Activated CD4-positive, alpha-beta T cell treated with anti-CD3 and anti-CD28 coated beads, Interleukin-10, Interleukin-2, amounts not matched to agents 100 ng/mL and 50 ng/mL, durations not matched to agents 16 hours and 8 hours (primary cell): ENCODE data around the gene ROBO1.
"Not testable (repeated sequence)": the region's sequence is repeated elsewhere in the genome, so short reads cannot be mapped to it uniquely, and the experiment has no call there.

Experiments used
- DNase-seq: peaks from one replicate; pipeline ENCODE4 v3.0.0-alpha.2; 2020

The ROBO1 gene

GRCh38 chr3:79217096-79217495, 550.7 kb downstream of the ROBO1 start:
- DNase-seq: no peak

GRCh38 chr3:79215286-79215685, 552.5 kb downstream of the ROBO1 start:
- DNase-seq: no peak

DNA sequence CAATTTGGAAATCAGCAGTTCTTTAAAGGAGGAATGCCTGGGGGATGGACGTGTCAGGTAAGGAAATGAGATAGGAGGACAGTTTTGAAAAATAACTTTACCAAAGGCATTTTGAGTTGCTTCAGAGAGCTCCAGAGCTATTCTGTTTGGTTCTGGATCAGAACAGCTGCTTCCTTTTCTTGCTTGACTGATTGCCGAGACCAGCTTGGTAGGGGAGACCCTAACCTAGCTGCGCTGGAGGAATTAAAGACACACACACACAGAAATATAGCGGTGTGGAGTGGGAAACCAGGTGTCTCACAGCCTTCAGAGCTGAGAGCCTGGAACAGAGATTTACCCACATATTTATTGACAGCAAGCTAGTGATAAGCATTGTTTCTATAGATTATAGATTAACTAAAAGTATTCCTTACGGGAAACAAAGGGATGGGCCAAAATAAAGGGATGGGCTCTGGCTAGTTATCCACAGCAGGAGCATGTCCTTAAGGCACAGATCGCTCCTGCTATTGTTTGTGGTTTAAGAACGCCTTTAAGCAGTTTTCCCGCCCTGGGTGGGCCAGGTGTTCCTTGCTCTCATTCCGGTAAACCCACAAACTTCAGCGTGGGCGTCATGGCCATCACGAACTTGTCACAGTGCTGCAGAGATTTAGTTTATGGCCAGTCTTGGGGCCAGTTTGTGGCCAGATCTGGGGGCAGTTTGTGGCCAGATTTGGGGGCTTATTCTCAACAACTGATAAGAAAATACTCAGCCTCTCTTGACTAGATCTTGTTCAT, 556.0 kb downstream of the ROBO1 start:
- DNase-seq: no peak

GRCh38 chr3:79204351-79204750, 563.4 kb downstream of the ROBO1 start:
- DNase-seq: no peak

DNA sequence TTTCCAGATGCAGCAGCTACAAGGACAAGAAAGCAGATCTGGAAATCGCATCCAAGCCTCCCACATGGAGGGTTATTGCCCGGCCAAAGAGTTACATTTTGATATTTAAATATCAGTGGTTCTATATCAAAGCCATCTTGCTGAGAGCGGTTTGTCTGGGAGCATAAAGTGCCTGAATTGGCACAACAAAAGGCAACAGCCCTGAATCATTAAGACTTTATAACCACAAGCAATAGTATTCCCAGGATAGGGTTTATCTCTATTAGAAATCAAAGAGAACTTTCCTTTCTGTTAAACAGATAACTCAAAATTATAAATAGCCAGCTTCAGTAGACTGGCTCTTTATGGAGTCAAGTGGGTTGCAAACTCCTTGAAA, 564.7 kb downstream of the ROBO1 start:
- no peak for DNase-seq

DNA sequence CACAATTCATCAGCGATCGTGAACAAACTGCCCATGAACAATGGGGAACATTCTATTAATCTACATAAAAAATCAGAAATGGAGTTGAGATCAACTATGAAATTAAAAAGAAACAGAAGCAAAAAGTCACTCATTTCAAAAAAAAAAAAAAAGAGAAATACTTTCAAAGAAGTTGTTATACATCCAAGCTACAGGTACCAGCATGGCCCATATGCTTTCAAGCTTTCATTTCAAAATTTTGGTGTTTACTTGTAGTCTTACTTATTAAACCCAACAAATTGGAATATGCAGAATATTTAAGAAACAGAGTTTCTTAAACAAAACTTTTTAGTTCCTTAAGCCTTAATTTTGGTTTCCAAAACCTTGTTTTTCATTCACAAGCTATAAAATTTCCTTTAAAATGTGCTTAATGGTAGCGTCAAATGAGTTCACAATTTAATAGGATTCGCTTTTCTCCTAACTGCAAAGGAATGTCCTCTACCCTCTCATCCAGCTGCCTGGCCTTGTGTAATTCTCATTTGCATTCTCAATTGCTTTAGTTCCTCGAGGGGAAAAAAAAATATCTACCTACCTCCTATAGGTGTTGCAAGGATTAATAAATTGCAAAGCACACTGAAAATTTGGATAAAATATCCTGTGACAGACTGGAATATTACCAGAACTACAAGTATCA, 565.2 kb downstream of the ROBO1 start:
- DNase-seq: no peak

DNA sequence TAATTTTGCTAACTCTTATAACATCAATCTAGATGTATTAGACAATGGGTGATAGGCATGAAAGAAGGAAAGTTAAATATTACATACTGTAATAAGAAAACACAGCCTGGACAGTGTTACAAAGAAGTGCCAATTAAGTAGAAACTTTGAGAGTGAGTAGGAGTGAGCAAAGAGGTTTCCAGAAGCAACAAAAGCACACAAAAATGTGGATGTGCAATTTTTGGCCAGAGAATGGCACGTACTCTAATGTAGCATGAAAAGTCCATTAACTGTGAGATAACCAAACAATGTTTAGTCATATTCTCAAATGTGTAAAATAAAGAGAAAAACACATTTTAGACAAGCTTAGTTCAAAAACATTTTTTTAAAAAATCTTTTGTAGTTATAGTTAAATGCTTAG, 567.3 kb downstream of the ROBO1 start:
- DNase-seq: no peak

GRCh38 chr3:79199966-79200365, 567.8 kb downstream of the ROBO1 start:
- DNase-seq: no peak

DNA sequence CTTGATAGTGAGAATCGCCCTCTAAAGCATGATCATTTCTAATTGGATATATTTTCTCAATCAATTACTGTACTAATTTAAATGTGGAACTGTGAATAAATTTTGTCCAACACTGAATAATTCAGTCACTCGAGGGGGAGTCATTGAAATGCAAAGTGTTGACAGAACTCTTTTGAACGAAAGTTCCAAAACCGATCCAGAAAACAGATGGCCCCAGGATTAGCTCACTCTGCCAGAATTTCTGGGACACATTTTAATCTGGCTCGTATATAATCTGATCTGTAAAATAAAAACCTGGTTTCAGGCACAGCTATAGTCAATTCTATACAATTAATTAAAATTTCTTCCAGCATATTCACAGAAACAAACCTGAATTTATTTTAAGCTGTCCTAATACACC, 580.4 kb downstream of the ROBO1 start:
- no peak for DNase-seq

GRCh38 chr3:79184251-79184650, 583.5 kb downstream of the ROBO1 start:
- no peak for DNase-seq

- DNase-seq: no peak
These were observed 584.3 kb downstream of the ROBO1 start for GRCh38 chr3:79183496-79183895.

DNA sequence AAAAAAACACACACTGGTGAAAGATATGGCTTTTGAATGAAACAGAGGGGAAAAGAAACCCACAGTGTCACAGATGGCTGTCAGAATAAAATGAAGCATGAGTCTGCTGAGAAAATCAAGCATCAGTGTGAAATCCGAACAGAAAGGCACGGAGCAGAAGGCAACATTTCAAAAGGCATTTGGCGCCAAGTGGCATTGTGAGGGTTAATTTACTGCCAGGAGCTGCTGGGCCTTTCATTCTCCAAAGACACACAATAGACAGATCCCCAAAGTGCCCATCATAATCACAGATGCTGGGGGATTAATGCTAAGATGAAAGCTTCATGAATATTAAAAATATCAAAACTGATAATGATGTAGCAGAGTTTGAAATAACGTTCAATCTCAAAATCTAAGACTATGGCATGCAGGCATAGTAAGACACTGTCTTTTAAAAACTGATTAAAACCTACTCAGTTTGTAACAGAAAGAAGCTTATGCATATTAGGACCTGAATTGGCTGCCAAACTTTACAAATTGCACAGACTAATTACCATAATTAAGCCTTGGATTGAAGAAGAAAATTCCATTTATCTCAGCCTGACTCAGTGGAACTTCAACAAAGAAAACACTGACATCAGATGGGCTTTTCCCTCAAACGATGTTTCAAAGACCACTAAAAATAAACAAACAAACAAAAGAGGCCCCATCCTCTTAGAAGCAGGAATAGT, 589.2 kb downstream of the ROBO1 start:
- no peak for DNase-seq

DNA sequence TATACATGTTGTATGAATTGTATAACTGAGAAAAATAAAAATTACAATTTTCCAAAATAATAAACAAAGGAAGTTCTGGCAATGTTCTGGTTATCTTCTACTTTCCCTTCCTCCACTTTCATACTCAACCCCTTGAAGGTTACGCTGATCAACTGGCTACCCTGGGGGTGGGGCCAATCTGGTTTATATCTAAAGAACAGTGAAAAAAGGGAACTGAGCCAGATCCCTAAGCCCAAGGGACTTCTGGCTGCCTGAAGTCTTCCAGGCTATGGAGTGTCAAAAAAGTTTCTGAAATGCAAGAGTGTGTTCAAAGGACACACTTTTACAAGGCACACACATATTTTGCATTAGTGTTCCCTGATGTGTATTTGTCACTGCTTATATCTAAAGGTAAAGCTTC, 591.9 kb downstream of the ROBO1 start:
- no peak for DNase-seq

- DNase-seq: not testable (repeated sequence)
These were observed 594.5 kb downstream of the ROBO1 start for GRCh38 chr3:79173259-79173658.

DNA sequence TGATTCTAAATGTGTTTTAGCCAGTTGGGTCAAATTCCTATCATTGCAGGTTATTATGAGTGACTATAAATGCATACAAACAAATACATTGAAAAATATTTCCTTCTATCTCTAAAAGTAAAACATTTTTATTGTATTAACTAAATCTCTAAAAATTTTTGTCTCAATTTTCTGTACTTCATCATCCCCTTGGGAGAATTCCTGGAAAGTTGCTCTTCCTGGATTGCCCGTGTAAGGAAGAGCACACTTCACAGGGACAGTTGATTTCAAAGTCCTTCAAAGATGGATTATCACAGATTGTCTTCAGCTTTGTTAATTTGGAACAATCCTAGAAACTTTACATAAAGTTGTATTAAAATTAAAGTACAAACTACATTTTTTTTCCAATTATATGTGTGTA, 595.6 kb downstream of the ROBO1 start:
- DNase-seq: no peak

DNA sequence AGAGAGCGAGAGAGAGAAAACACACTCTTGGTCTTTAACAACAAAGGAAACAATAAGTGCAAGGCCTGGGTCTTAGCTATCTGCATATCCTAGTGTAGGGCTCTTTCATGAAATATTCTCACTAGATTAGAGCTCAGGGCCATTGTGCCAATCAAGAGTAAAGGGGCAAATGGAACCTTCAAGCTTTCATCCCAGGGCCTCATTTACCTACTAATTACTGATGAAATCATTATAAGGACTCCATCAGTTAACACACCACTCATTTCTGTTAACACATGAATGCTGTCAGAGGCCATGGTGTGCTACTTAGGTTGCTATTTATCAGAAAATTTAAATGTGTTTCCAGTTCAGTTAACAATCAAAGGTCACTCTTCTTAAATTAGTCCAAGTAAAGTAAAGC, 597.8 kb downstream of the ROBO1 start:
- no peak for DNase-seq

DNA sequence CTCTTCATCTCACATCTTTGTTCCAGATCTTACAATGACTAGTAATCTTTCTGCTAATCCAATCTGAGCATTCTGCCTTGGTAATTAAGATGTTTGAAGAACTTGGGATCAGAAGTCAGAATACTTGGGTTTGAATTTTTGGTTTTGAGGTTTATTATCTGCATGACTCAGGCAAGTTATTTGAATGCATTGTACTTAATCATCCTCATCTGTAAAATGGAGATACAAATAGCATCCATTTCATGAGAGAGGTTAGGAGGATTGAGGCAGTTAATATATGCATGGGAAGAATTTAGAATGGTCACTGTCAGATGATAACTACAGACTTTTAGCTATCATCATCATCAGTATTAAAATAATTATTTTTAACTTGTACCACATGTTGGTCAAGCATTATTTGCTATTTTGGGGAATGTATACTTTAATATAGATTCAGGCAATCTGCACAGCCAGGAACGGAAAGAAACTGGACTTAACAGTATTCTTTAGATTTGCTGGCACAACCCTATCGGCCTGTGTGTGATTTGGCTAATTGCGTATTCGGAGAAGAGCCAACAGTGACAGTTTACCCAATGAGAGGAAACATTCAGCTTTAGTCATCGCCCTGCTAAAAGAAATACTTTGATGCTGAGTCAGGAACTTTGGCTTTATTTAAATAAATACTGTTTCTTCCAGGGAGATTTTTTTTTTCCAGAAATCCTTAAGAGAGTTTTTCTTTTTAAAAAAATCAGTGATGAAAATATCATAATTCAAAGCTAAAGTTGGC, 600.0 kb downstream of the ROBO1 start:
- DNase-seq: no peak

GRCh38 chr3:79162653-79163052, 605.1 kb downstream of the ROBO1 start:
- DNase-seq: no peak

DNA sequence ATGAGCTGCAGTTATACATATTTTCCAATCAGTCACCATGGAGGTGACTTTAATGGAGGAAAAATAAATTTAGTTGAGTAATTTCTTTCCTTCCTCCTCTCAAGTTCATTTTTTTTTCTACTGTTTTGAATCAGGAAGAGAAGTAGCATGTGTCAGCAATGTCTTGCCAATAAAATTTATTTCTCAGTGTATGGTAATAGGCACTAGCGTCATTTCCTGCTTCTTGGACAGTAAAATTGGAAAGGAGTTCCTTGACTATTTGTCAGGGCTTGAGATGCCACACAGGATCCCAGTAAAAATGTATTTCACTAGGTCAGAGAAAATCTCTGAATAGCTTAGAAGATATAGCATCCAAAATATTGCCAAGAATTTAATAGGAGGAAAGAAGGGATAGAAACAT, 605.9 kb downstream of the ROBO1 start:
- no peak for DNase-seq

DNA sequence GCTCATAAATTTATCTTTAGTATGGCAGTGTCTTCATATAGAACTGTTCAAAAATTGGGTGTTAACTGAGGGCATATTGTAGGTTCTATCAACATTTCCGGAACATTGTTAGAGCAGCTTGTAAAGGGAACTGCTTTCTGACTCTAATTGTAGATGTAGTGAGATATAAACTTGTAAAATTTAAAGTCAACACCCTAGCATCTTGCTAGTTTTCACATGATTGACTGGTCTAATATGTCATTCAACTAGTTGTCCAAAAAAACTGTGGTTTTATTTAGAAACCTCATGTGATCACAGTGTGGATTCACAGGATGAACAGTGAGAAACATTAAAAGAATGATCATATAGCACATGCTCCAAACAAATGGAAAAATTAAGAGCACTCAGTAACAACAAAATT, 607.4 kb downstream of the ROBO1 start:
- DNase-seq: no peak

- no peak for DNase-seq
These were observed 608.1 kb downstream of the ROBO1 start for GRCh38 chr3:79159736-79160135.

GRCh38 chr3:79157191-79157590, 610.6 kb downstream of the ROBO1 start:
- no peak for DNase-seq

DNA sequence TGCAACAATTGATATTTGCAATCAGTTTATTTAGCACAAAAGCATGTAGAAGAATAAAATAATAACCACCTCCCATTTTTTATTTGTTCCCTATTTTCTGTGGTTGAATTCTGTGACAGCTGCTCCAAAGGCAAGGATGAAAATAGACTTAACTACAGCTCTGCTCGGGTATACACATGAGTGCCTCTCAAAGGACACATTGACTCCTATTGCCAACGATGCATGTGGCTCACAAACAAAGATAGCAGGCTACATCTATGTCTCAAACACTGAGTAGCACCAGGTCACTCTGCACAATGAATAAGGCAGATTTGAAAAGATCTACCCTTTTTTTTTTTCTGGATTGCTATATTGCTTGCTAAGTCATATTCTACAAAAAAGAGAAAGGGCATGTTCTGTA, 612.9 kb downstream of the ROBO1 start:
- DNase-seq: no peak
